IPS-18a (cell line): Measurements from ENCODE around the gene FBLN1.
"Not testable (repeated sequence)": the region's sequence is repeated elsewhere in the genome, so short reads cannot be mapped to it uniquely, and the experiment has no call there.

Source experiments
- H3K27ac ChIP-seq: one replicate; pipeline ENCODE4 v1.5.1; 2013; ENCODE audit warnings: low read length
- H3K27me3 ChIP-seq: one replicate; pipeline ENCODE4 v1.6.1; 2013; ENCODE audit warnings: mild to moderate bottlenecking, low read length; ENCODE audit not compliant: control insufficient read depth, insufficient read depth
- H3K36me3 ChIP-seq: one replicate; pipeline ENCODE4 v1.6.1; 2013; ENCODE audit warnings: low read depth, low read length; ENCODE audit not compliant: control insufficient read depth
- H3K4me1 ChIP-seq: one replicate; pipeline ENCODE4 v1.6.1; 2013; ENCODE audit warnings: low read depth, low read length; ENCODE audit not compliant: control insufficient read depth
- H3K4me3 ChIP-seq: one replicate; pipeline ENCODE4 v1.5.1; 2013; ENCODE audit warnings: low read length
- H3K9ac ChIP-seq: one replicate; pipeline ENCODE4 v1.6.1; 2013; ENCODE audit warnings: mild to moderate bottlenecking, low read length, moderate library complexity
- H3K9me3 ChIP-seq: one replicate; pipeline ENCODE4 v1.6.1; 2013; ENCODE audit warnings: low read depth, low read length; ENCODE audit not compliant: control insufficient read depth

The FBLN1 gene

GRCh38 chr22:45585437-45585755, 82.7 kb downstream of the FBLN1 start:
- H3K4me1 ChIP-seq: peaks cover 7% of the 10 kb centered on the region
- H3K36me3 ChIP-seq: no peaks in the 10 kb centered on the region
- H3K9me3 ChIP-seq: no peaks in the 10 kb centered on the region
- H3K4me3 ChIP-seq: no peak overlapping the region
- H3K9ac ChIP-seq: no peak overlapping the region
- no peaks in the 10 kb centered on the region for H3K27me3 ChIP-seq
- no peak overlapping the region for H3K27ac ChIP-seq

- no peak overlapping the region for H3K27ac ChIP-seq
- H3K4me3 ChIP-seq: no peak overlapping the region
- peaks cover 7% of the 10 kb centered on the region for H3K4me1 ChIP-seq
- no peak overlapping the region for H3K9ac ChIP-seq
- no peaks in the 10 kb centered on the region for H3K36me3 ChIP-seq
- H3K9me3 ChIP-seq: no peaks in the 10 kb centered on the region
- no peaks in the 10 kb centered on the region for H3K27me3 ChIP-seq
Observed at GRCh38 chr22:45585946-45586540, 83.4 kb downstream of the FBLN1 start.

GRCh38 chr22:45586651-45587405, 84.1 kb downstream of the FBLN1 start:
- H3K27ac ChIP-seq: no peak overlapping the region
- H3K27me3 ChIP-seq: no peaks in the 10 kb centered on the region
- H3K36me3 ChIP-seq: no peaks in the 10 kb centered on the region
- no peak overlapping the region for H3K4me3 ChIP-seq
- H3K9ac ChIP-seq: no peak overlapping the region
- H3K4me1 ChIP-seq: peaks cover 7% of the 10 kb centered on the region
- H3K9me3 ChIP-seq: no peaks in the 10 kb centered on the region

- Histone ChIP-seq H3K4me1 (peaks cover 7% of the 10 kb centered on the region), H3K9ac (no peak overlapping the region), H3K9me3 (no peaks in the 10 kb centered on the region), H3K4me3 (no peak overlapping the region), H3K36me3 (no peaks in the 10 kb centered on the region), H3K27me3 (no peaks in the 10 kb centered on the region), H3K27ac (no peak overlapping the region)
Observed at GRCh38 chr22:45587638-45588505, 85.2 kb downstream of the FBLN1 start.

- Histone ChIP-seq H3K9me3 (no peaks in the 10 kb centered on the region), H3K36me3 (no peaks in the 10 kb centered on the region), H3K27ac (no peak overlapping the region), H3K4me1 (peaks cover 7% of the 10 kb centered on the region), H3K4me3 (no peak overlapping the region), H3K27me3 (no peaks in the 10 kb centered on the region), H3K9ac (no peak overlapping the region)
Observed at GRCh38 chr22:45589556-45589955, 86.9 kb downstream of the FBLN1 start.

GRCh38 chr22:45590262-45590661, 87.6 kb downstream of the FBLN1 start:
- Histone ChIP-seq H3K27ac (no peak overlapping the region), H3K27me3 (no peaks in the 10 kb centered on the region), H3K9ac (no peak overlapping the region), H3K36me3 (no peaks in the 10 kb centered on the region), H3K4me1 (peaks cover 7% of the 10 kb centered on the region), H3K4me3 (no peak overlapping the region), H3K9me3 (no peaks in the 10 kb centered on the region)

- H3K9ac ChIP-seq, H3K36me3 ChIP-seq, H3K27me3 ChIP-seq, H3K4me1 ChIP-seq, H3K27ac ChIP-seq, H3K4me3 ChIP-seq, H3K9me3 ChIP-seq: not testable (repeated sequence)
Observed at GRCh38 chr22:45591633-45592213, 89.0 kb downstream of the FBLN1 start.

GRCh38 chr22:45594123-45594941, 91.6 kb downstream of the FBLN1 start:
- H3K27ac ChIP-seq: no peak overlapping the region
- no peaks in the 10 kb centered on the region for H3K36me3 ChIP-seq
- no peak overlapping the region for H3K4me3 ChIP-seq
- H3K4me1 ChIP-seq: no peaks in the 10 kb centered on the region
- no peaks in the 10 kb centered on the region for H3K9me3 ChIP-seq
- no peaks in the 10 kb centered on the region for H3K27me3 ChIP-seq
- H3K9ac ChIP-seq: no peak overlapping the region

GRCh38 chr22:45597460-45598192, 94.9 kb downstream of the FBLN1 start:
- Histone ChIP-seq H3K27me3 (no peaks in the 10 kb centered on the region), H3K9me3 (no peaks in the 10 kb centered on the region), H3K4me3 (no peak overlapping the region), H3K27ac (no peak overlapping the region), H3K9ac (no peak overlapping the region), H3K36me3 (no peaks in the 10 kb centered on the region), H3K4me1 (no peaks in the 10 kb centered on the region)

GRCh38 chr22:45598596-45599217, 96.0 kb downstream of the FBLN1 start:
- no peaks in the 10 kb centered on the region for H3K4me1 ChIP-seq
- H3K36me3 ChIP-seq: no peaks in the 10 kb centered on the region
- no peak overlapping the region for H3K9ac ChIP-seq
- H3K9me3 ChIP-seq: no peaks in the 10 kb centered on the region
- H3K4me3 ChIP-seq: no peak overlapping the region
- H3K27me3 ChIP-seq: no peaks in the 10 kb centered on the region
- H3K27ac ChIP-seq: no peak overlapping the region
